Measurements from ENCODE around the gene VAV2. TPM values are rescaled to one million over a fixed set of nuclear protein-coding genes. Genes with fewer than 3 reads are reported as not detected.
A peak's percentile ranks its signal among the peaks of the same experiment; 100 is the strongest.

Gene VAV2
- polyA plus RNA-seq, 1 of the 3 experiments (the other 2 are of a cell fraction) = 14.9 TPM

DNA sequence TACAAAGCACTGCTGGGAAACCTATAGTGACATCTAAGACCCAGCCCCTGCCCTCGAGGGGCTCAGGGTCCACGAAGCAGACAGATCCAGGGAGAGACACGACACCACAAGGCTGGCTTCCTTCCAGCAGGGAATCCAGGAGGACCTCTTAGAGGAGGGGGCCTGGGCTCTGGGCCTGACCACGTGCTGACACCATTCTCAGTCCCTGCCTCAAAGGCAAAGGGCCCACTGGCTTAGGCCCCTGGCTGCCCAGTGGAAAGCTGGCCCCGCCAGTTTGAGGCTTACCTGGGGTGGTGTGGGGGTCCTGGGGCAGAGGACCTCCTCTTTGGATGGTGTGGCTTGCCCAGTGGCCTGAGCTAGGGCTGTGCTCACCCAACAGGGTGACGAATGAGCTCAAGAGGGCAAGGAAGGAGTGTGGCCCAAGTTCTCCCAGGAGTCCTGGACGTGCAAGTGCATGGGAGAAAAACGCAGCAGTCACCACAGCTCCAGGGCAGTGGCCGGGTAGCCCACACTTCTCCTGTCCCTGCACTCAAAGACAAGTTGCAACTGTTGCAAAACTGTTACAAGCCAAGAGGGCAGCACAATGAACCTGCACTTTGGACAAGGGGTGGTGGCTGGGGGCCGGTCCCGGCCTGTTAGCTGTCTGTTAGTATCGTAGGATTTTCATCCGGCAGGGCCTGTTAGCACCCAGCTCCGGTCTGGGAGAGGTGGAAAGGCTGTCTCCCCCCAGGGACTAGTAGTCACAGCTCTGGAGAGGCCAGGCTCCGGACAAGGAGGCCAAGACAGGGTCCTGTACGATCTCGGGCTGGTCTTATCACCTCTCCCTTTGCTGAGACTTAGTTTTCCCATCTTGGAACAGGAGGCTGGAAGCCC lies 252.5 kb downstream of the VAV2 start:
- Histone ChIP-seq H3K27ac (ENCODE audit: low read depth in 2 of 2, low read length in 1 of 2) (no peak overlapping the region), H3K9me2 (no peaks in the 10 kb centered on the region), H3K36me3 (replicated peaks in 1 of 2; ENCODE audit: control insufficient read depth in 1 of 2, insufficient read depth in 2 of 2, low read length in 1 of 2) (no peaks in the 10 kb centered on the region), H4K20me1 (ENCODE audit: insufficient read depth) (no peaks in the 10 kb centered on the region), H3K9me3 (no peaks in the 10 kb centered on the region), H3F3A (replicated peaks; ENCODE audit: insufficient read depth) (no peaks in the 10 kb centered on the region), H3K27me3 (ENCODE audit: insufficient read depth) (no peaks in the 10 kb centered on the region), H3K4me1 (ENCODE audit: control insufficient read depth in 1 of 2, insufficient read depth in 2 of 2, low read depth in 1 of 2, low read length in 1 of 2) (peaks cover 3 to 35% of the 10 kb centered on the region in 2 experiments; a peak in 1 of 4 replicates), H2AFZ (ENCODE audit: low read depth) (no peak overlapping the region), H3K4me3 (ENCODE audit: low read depth in 2 of 2, low read length in 1 of 2) (no peak overlapping the region), H3K9ac (no peak overlapping the region), H3K4me2 (no peak overlapping the region), H3K79me2 (ENCODE audit: insufficient read depth) (no peaks in the 10 kb centered on the region)
- no peak for TF ChIP-seq EZH2phosphoT487 (IDR thresholded peaks at IDR 0.05; ENCODE audit: borderline replicate concordance, low read depth)
- no peak for TF ChIP-seq FOXM1 (IDR thresholded peaks at IDR 0.05; ENCODE audit: low read depth)
- TF ChIP-seq SIN3A (IDR thresholded peaks at IDR 0.05; ENCODE audit: borderline replicate concordance, low read depth, low read length) = no peak
- TF ChIP-seq EP300 (IDR thresholded peaks at IDR 0.05; ENCODE audit: borderline replicate concordance in 1 of 2, low read depth in 1 of 2, low read length in 1 of 2) = no peak
- WGBS (ENCODE audit: low lambda C conversion rate) = 82% methylated on average over 7 of the region's 17 CpGs
- POLR2A ChIA-PET = interaction anchor here (2.4 kb wide), 1 partner anchor 254 kb away, joined by 8 read pairs; no protein-coding TSS in a partner anchor
- peak; percentile 5 for DNase-seq
- CTCF ChIA-PET = interaction anchor here (1.0 to 3.7 kb wide), 4 partner anchors 11 to 254 kb away, joined by 3 to 24 read pairs (median 6); no protein-coding TSS in a partner anchor

DNA sequence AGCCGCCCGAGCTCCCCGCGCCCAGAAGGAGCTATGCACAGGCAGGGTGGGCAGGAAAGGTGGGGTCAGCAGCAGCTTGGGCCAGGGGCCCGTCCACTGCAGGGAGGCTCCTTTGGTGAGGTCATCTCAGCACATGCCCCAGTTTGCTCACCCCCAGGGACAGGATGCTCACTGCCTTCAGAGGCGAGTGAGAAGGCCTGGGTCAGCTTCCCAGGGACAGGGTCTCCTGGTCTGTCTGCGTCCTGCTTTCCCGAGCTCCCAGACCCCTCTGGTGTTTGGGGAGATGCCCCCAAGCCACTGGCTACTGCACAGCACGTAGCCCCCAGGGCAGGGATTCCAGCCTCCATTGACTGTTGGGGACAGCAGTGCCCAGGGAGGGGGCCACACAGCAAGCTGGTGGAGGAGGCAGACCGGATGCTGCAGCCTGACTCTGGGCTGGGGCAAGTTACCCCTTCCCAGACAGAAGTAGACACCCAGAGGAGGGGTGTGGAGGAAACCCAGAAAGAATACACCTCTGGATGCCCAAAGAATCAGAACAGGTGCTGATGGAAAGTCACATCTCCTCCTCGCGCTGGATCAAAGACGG lies 253.4 kb downstream of the VAV2 start:
- no peak for DNase-seq
- no peaks in the 10 kb centered on the region for H3F3A ChIP-seq (replicated peaks; ENCODE audit: insufficient read depth)
- ChIA-PET CTCF (interaction anchor here (1.0 to 3.7 kb wide), 6 partner anchors 10 to 255 kb away, joined by 3 to 24 read pairs (median 7); no protein-coding TSS in a partner anchor), POLR2A (interaction anchor here (0.8 to 2.4 kb wide), 5 partner anchors 76 to 364 kb away, joined by 3 to 8 read pairs (median 4); partner anchors contain the start of gene FAM163B)
- H2AFZ ChIP-seq (ENCODE audit: low read depth) = peak overlapping the region; percentile 87
- H3K4me1 ChIP-seq (ENCODE audit: control insufficient read depth in 1 of 2, insufficient read depth in 2 of 2, low read depth in 1 of 2, low read length in 1 of 2) = peaks cover 3 to 35% of the 10 kb centered on the region in 2 experiments; a peak in 1 of 4 replicates
- H3K9me3 ChIP-seq = no peaks in the 10 kb centered on the region
- H3K27me3 ChIP-seq (ENCODE audit: insufficient read depth) = no peaks in the 10 kb centered on the region
- no peaks in the 10 kb centered on the region for H3K36me3 ChIP-seq (replicated peaks in 1 of 2; ENCODE audit: control insufficient read depth in 1 of 2, insufficient read depth in 2 of 2, low read length in 1 of 2)
- no peaks in the 10 kb centered on the region for H3K9me2 ChIP-seq
- H3K79me2 ChIP-seq (ENCODE audit: insufficient read depth) = no peaks in the 10 kb centered on the region
- no peaks in the 10 kb centered on the region for H4K20me1 ChIP-seq (ENCODE audit: insufficient read depth)
- H3K27ac ChIP-seq (ENCODE audit: low read depth in 2 of 2, low read length in 1 of 2) = peak overlapping the region in 1 of 2 experiments; percentile 93; a peak in 2 of 4 replicates
- 78% methylated on average over 5 of the region's 13 CpGs for WGBS (ENCODE audit: low lambda C conversion rate)
- H3K9ac ChIP-seq = 0 out of 2 replicates have a peak overlapping the region, but pooled peaks have one; percentile 51
- peak overlapping the region; percentile 81 for H3K4me2 ChIP-seq
- peak overlapping the region in 1 of 2 experiments; percentile 47; a peak in 1 of 4 replicates for H3K4me3 ChIP-seq (ENCODE audit: low read depth in 2 of 2, low read length in 1 of 2)
- TF ChIP-seq GATA2 (CRISPR knock-in tag; IDR thresholded peaks at IDR 0.05) = no peak
- TF ChIP-seq, protein P1, sequence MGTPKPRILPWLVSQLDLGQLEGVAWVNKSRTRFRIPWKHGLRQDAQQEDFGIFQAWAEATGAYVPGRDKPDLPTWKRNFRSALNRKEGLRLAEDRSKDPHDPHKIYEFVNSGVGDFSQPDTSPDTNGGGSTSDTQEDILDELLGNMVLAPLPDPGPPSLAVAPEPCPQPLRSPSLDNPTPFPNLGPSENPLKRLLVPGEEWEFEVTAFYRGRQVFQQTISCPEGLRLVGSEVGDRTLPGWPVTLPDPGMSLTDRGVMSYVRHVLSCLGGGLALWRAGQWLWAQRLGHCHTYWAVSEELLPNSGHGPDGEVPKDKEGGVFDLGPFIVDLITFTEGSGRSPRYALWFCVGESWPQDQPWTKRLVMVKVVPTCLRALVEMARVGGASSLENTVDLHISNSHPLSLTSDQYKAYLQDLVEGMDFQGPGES (IDR thresholded peaks at IDR 0.05; ENCODE audit: low read depth, low read length) = no peak
- no peak for TF ChIP-seq CHD2 (IDR thresholded peaks at IDR 0.05; ENCODE audit: low read length, partially characterized antibody)

Measured in SK-N-SH (cell line).